HCT116 (cell line): ENCODE results near the gene WDR45. TPM values are rescaled to one million over a fixed set of nuclear protein-coding genes. Genes with fewer than 3 reads are reported as not detected.

ENCODE experiments used
- ATAC-seq: fragments of 200-7000 bp; cut with Tn5 transposase; 2 replicates; pipeline ENCODE4 v1.9.1; 2020; ENCODE audit warnings: mild to moderate bottlenecking, moderate library complexity
- BruUV-seq: library from RNA; stranded (reverse); fragments of 400-500 nt; replicated peaks from 2 replicates; lab custom pipeline; 2021; lab: Mats Ljungman, UMichigan
- CTCF ChIA-PET: fragments of 300-600 bp; sonication (Branson Sonifier 250); formaldehyde crosslinking; loops from one replicate; lab custom pipeline; 2021; ENCODE audit warnings: antibody characterized with exemption; lab: Charles Lee
- POLR2A ChIA-PET: fragments of 300-600, 350-600 bp; sonication (Branson Sonifier 250); formaldehyde crosslinking; loops from one replicate; lab custom pipeline; 2021; ENCODE audit warnings: antibody characterized with exemption; lab: Charles Lee
- RAD21 ChIA-PET, 2 experiments: fragments of 300-600 bp; sonication (Branson Sonifier 250); formaldehyde crosslinking; loops; one replicate each; lab custom pipeline; 2023; ENCODE audit warnings: low total read pairs in 2 of 2; ENCODE audit not compliant: uncharacterized antibody in 2 of 2, unreplicated experiment in 2 of 2, low non-redundant PET in 1 of 2; lab: Charles Lee
- DNase-seq: peaks from one replicate; pipeline ENCODE4 v3.0.0-alpha.2; 2010; ENCODE audit warnings: low read depth, low spot score
- H2AFZ ChIP-seq: fragments of 200-600 bp; shearing (Covaris generic), sonication (generic); 2 replicates; pipeline ENCODE4 v1.6.1; 2017; ENCODE audit warnings: low read depth, mixed run types, mixed read lengths, antibody characterized with exemption, low read length; ENCODE audit not compliant: poor library complexity, severe bottlenecking
- H3K27ac ChIP-seq: 2 replicates; pipeline ENCODE4 v1.5.1; 2012; ENCODE audit warnings: low read depth, low read length
- H3K27me3 ChIP-seq: fragments of 200-600 bp; sonication (generic); 2 replicates; pipeline ENCODE4 v1.6.1; 2016; ENCODE audit warnings: mixed run types, low read length, mixed read lengths; ENCODE audit not compliant: insufficient read depth
- H3K36me3 ChIP-seq, 2 experiments: fragments of 200-500 bp in 1 of 2; fragments of 200-600 bp in 1 of 2; sonication (Bioruptor generic) in 1 of 2; sonication (generic) in 1 of 2; 2 replicates each; pipeline versions ENCODE4 v1.5.1 to v1.6.1; 2014 to 2016; ENCODE audit warnings: low read length in 2 of 2, inconsistent platforms in 1 of 2, mixed read lengths in 1 of 2, mixed run types in 1 of 2; ENCODE audit not compliant: insufficient read depth in 2 of 2, control insufficient read depth in 1 of 2
- H3K4me1 ChIP-seq, 2 experiments: fragments of 200-600 bp in 1 of 2; sonication (generic) in 1 of 2; 2 replicates each; pipeline versions ENCODE4 v1.5.1 to v1.6.1; 2012 to 2017; ENCODE audit warnings: low read length in 2 of 2, inconsistent platforms in 1 of 2, mild to moderate bottlenecking in 1 of 2, mixed read lengths in 1 of 2, mixed run types in 1 of 2, moderate library complexity in 1 of 2; ENCODE audit not compliant: insufficient read depth in 2 of 2, control insufficient read depth in 1 of 2
- H3K4me2 ChIP-seq: fragments of 200-600 bp; sonication (generic); 2 replicates; pipeline ENCODE4 v1.6.1; 2017; ENCODE audit warnings: mixed run types, low read length, mixed read lengths
- H3K4me3 ChIP-seq, 2 experiments: fragments of 200-600 bp in 1 of 2; sonication (generic) in 1 of 2; replicated peaks in 1 of 2; 2 replicates each; pipeline ENCODE4 v1.5.1; 2011 to 2016; ENCODE audit warnings: low read length in 2 of 2, control low read depth in 1 of 2, low read depth in 1 of 2, mild to moderate bottlenecking in 1 of 2, mixed read lengths in 1 of 2, mixed run types in 1 of 2
- H3K79me2 ChIP-seq: fragments of 200-600 bp; sonication (generic); 2 replicates; pipeline ENCODE4 v1.6.1; 2017; ENCODE audit warnings: mild to moderate bottlenecking, mixed run types, low read length, moderate library complexity, mixed read lengths; ENCODE audit not compliant: insufficient read depth
- H3K9ac ChIP-seq: fragments of 200-600 bp; sonication (generic); 2 replicates; pipeline ENCODE4 v1.6.1; 2016; ENCODE audit warnings: low read length, mixed read lengths
- H3K9me2 ChIP-seq: fragments of 200-600 bp; sonication (generic), shearing (Covaris generic); 2 replicates; pipeline ENCODE4 v1.6.1; 2017; ENCODE audit warnings: mixed run types, mild to moderate bottlenecking, moderate library complexity; ENCODE audit not compliant: insufficient read depth
- H3K9me3 ChIP-seq, 2 experiments: fragments of 200-500 bp in 1 of 2; fragments of 200-600 bp in 1 of 2; sonication (Bioruptor generic) in 1 of 2; sonication (generic) in 1 of 2; 2 replicates each; pipeline ENCODE4 v1.6.1; 2014 to 2017; ENCODE audit warnings: low read length in 2 of 2, mixed read lengths in 2 of 2, inconsistent platforms in 1 of 2, low read depth in 1 of 2, mild to moderate bottlenecking in 1 of 2, mixed run types in 1 of 2, moderate library complexity in 1 of 2; ENCODE audit not compliant: control insufficient read depth in 1 of 2, insufficient read depth in 1 of 2
- H4K20me1 ChIP-seq: fragments of 200-600 bp; sonication (generic), shearing (Covaris generic); 2 replicates; pipeline ENCODE4 v1.6.1; 2017; ENCODE audit warnings: mixed run types, mild to moderate bottlenecking, moderate library complexity; ENCODE audit not compliant: insufficient read depth
- CBX3 ChIP-seq: IDR thresholded peaks from 2 replicates; pipeline ENCODE4 v1.6.1; 2012; ENCODE audit warnings: low read depth
- CEBPB ChIP-seq: IDR thresholded peaks from 2 replicates; pipeline ENCODE4 v1.6.1; 2012; ENCODE audit warnings: low read depth
- EGR1 ChIP-seq: IDR thresholded peaks from 2 replicates; pipeline ENCODE4 v1.6.1; 2012; ENCODE audit warnings: low read depth
- EZH2 ChIP-seq: fragments of 200-600 bp; sonication (generic); IDR thresholded peaks from 2 replicates; pipeline ENCODE4 v1.6.1; 2017; ENCODE audit warnings: antibody characterized with exemption, mixed run types
- POLR2AphosphoS5 ChIP-seq: IDR thresholded peaks from 2 replicates; pipeline ENCODE4 v1.6.1; 2011; ENCODE audit warnings: mild to moderate bottlenecking, low read depth, low read length, moderate library complexity
- intact Hi-C: fragments of 100-400 bp; cut with micrococcal nuclease; formaldehyde crosslinking; loops from 2 replicates; pipeline ENCODE4 v1.10.0; 2022
- total RNA-seq: library from RNA; stranded (reverse); gene quantifications from one replicate; pipeline ENCODE4 v1.2.1, GENCODE V29; 2021; ENCODE audit not compliant: unreplicated experiment
- TF ChIP-seq, protein P1 (sequence below): IDR thresholded peaks from 2 replicates; pipeline ENCODE4 v1.6.1; 2012

WDR45 gene
- total RNA-seq, 1 experiment from 2014 or later: 41.7 TPM

- ChIA-PET POLR2A (no interaction called here), RAD21 (no interaction called here)
- no TSS peak for BruUV-seq
Observed at GRCh38 chrX:49063715-49064114, 16.0 kb downstream of the WDR45 start.

DNA sequence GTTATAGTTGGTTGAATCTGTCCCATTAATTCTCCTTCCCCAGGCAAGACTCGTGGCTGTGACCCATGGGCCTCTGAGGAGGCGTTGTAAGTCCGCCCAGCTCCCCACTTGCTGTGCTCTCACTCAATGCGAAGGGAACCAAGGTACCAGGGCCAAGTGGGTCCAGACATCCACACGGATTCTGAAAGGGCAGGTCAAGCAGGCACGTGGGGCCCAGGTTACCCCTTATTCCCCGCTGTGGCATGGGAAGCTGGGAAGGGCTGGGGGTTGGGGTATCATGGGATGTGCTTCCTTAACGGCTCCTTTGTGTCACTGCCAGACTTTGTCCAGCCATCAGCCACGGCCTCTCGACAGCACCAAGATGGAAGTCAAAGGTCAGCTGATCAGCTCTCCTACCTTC, 17.8 kb downstream of the WDR45 start:
- DNase-seq (no peak), ATAC-seq (no peak)
- Histone ChIP-seq H3K36me3 (no peaks in the 10 kb centered on the region), H2AFZ (no peak overlapping the region), H3K4me2 (no peak overlapping the region), H3K79me2 (no peaks in the 10 kb centered on the region), H3K4me1 (peaks cover 2 to 12% of the 10 kb centered on the region in 2 experiments; a peak in 3 of 4 replicates), H3K27ac (no peak overlapping the region), H3K27me3 (no peaks in the 10 kb centered on the region), H3K9me2 (no peaks in the 10 kb centered on the region), H3K4me3 (no peak overlapping the region), H3K9ac (no peak overlapping the region), H3K9me3 (no peaks in the 10 kb centered on the region), H4K20me1 (no peaks in the 10 kb centered on the region)
- TF ChIP-seq EZH2: no peak
- no peak for TF ChIP-seq POLR2AphosphoS5
- no peak for TF ChIP-seq CEBPB
- no TSS peak for BruUV-seq
- RAD21 ChIA-PET: no interaction called here
- CTCF ChIA-PET: no interaction called here
- POLR2A ChIA-PET: no interaction called here
- intact Hi-C loops: no loop called here

More at GRCh38 chrX:49063715-49064114, 16.0 kb downstream of the WDR45 start:
- Histone ChIP-seq H3K4me1 (peaks cover 2 to 8% of the 10 kb centered on the region in 2 experiments; a peak in 2 of 4 replicates), H3K27ac (no peak overlapping the region), H3K79me2 (no peaks in the 10 kb centered on the region), H3K9ac (no peak overlapping the region), H3K9me3 (no peaks in the 10 kb centered on the region), H2AFZ (no peak overlapping the region), H4K20me1 (no peaks in the 10 kb centered on the region), H3K36me3 (no peaks in the 10 kb centered on the region), H3K4me2 (no peak overlapping the region), H3K9me2 (no peaks in the 10 kb centered on the region), H3K4me3 (no peak overlapping the region), H3K27me3 (no peaks in the 10 kb centered on the region)
- intact Hi-C loops: no loop called here
- CTCF ChIA-PET: no interaction called here
- ATAC-seq (no peak), DNase-seq (no peak)
- TF ChIP-seq CBX3 (no peak), EGR1 (no peak), EZH2 (no peak)
- TF ChIP-seq, protein P1, sequence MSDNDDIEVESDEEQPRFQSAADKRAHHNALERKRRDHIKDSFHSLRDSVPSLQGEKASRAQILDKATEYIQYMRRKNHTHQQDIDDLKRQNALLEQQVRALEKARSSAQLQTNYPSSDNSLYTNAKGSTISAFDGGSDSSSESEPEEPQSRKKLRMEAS: no peak
